Loucy (cell line): Measurements from ENCODE around the gene KCNMA1.

ENCODE experiments used
- H2AFZ ChIP-seq: fragments of 200-600 bp; sonication (generic); 2 replicates; pipeline ENCODE4 v1.6.0; 2016; ENCODE audit warnings: antibody characterized with exemption, mild to moderate bottlenecking, low read length, moderate library complexity
- H3F3A ChIP-seq: fragments of 200-600 bp; 2 replicates; pipeline ENCODE4 v1.6.0; 2016; ENCODE audit warnings: antibody characterized with exemption, low read depth, mild to moderate bottlenecking
- H3K27me3 ChIP-seq: fragments of 200-600 bp; sonication (generic); 2 replicates; pipeline ENCODE4 v1.6.1; 2014; ENCODE audit warnings: low read length, mild to moderate bottlenecking; ENCODE audit not compliant: insufficient read depth, poor library complexity, severe bottlenecking
- H3K36me3 ChIP-seq: fragments of 200-600 bp; sonication (generic); 2 replicates; pipeline ENCODE4 v1.6.1; 2016; ENCODE audit warnings: low read length; ENCODE audit not compliant: insufficient read depth
- H3K4me1 ChIP-seq: fragments of 200-600 bp; sonication (generic); 2 replicates; pipeline ENCODE4 v1.5.1; 2014; ENCODE audit warnings: low read length, mild to moderate bottlenecking; ENCODE audit not compliant: insufficient read depth, poor library complexity, severe bottlenecking
- H3K4me2 ChIP-seq: fragments of 200-600 bp; sonication (generic); 2 replicates; pipeline ENCODE4 v1.6.0; 2014; ENCODE audit warnings: antibody characterized with exemption, low read length, low read depth, mild to moderate bottlenecking; ENCODE audit not compliant: poor library complexity, severe bottlenecking
- H3K4me3 ChIP-seq: fragments of 200-600 bp; sonication (generic); 2 replicates; pipeline ENCODE4 v1.5.1; 2014; ENCODE audit warnings: low read length, mild to moderate bottlenecking, mixed read lengths; ENCODE audit not compliant: poor library complexity, severe bottlenecking
- H3K79me2 ChIP-seq: fragments of 200-600 bp; sonication (generic); 2 replicates; pipeline ENCODE4 v1.6.1; 2014; ENCODE audit warnings: low read length; ENCODE audit not compliant: insufficient read depth
- H3K9ac ChIP-seq: fragments of 200-600 bp; sonication (generic); 2 replicates; pipeline ENCODE4 v1.6.0; 2014; ENCODE audit warnings: mild to moderate bottlenecking, low read depth, low read length, moderate library complexity; ENCODE audit not compliant: poor library complexity, severe bottlenecking
- H3K9me2 ChIP-seq: fragments of 200-600 bp; sonication (generic); replicated peaks from 2 replicates; pipeline ENCODE4 v1.6.1; 2016; ENCODE audit warnings: low read depth, low read length, mixed read lengths
- H3K9me3 ChIP-seq: fragments of 200-600 bp; sonication (generic); 2 replicates; pipeline ENCODE4 v1.6.1; 2014; ENCODE audit warnings: mild to moderate bottlenecking, antibody characterized with exemption, low read length, low read depth; ENCODE audit not compliant: insufficient read depth
- H4K20me1 ChIP-seq: fragments of 200-600 bp; sonication (generic); 2 replicates; pipeline ENCODE4 v1.6.0; 2014; ENCODE audit warnings: antibody characterized with exemption, low read length, mild to moderate bottlenecking; ENCODE audit not compliant: insufficient read depth, poor library complexity, severe bottlenecking
- EZH2phosphoT487 ChIP-seq: fragments of 200-600 bp; IDR thresholded peaks from 2 replicates; pipeline ENCODE4 v1.6.1; 2018; ENCODE audit warnings: antibody characterized with exemption, mild to moderate bottlenecking, moderate library complexity, borderline replicate concordance
- TF ChIP-seq, protein P1 (sequence below): fragments of 200-600 bp; sonication (generic); conservative IDR thresholded peaks from 2 replicates; pipeline ENCODE4 v1.5.1; 2014; ENCODE audit warnings: mild to moderate bottlenecking, antibody characterized with exemption, low read length

The KCNMA1 gene

DNA sequence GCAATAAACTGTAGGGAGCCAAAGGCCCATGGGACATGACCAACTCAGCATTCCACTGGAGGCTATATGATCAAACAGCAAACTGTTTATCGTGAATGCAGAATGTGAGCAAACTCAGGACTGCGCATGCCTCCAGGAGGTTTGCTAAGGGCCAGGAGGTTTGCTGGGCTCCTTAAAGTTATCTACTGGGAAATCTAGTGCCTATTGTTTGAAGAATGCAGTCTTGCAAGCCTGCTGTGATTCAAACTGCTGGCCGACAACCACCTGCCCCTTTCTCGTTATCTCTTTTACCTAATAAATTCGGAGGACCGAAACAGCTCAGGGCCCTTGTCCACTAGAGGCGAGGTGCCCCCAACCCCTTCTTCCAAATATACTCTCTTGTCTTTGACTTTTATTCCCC lies 404.1 kb downstream of the KCNMA1 start:
- Histone ChIP-seq H3K4me2 (no peak overlapping the region), H3K4me1 (no peaks in the 10 kb centered on the region), H3K36me3 (no peaks in the 10 kb centered on the region), H3F3A (no peaks in the 10 kb centered on the region), H3K9me2 (no peaks in the 10 kb centered on the region), H3K79me2 (no peaks in the 10 kb centered on the region), H3K9me3 (no peaks in the 10 kb centered on the region), H3K4me3 (no peak overlapping the region), H4K20me1 (no peaks in the 10 kb centered on the region), H3K9ac (no peak overlapping the region), H3K27me3 (no peaks in the 10 kb centered on the region), H2AFZ (no peak overlapping the region)
- TF ChIP-seq EZH2phosphoT487 = no peak
- TF ChIP-seq, protein P1, sequence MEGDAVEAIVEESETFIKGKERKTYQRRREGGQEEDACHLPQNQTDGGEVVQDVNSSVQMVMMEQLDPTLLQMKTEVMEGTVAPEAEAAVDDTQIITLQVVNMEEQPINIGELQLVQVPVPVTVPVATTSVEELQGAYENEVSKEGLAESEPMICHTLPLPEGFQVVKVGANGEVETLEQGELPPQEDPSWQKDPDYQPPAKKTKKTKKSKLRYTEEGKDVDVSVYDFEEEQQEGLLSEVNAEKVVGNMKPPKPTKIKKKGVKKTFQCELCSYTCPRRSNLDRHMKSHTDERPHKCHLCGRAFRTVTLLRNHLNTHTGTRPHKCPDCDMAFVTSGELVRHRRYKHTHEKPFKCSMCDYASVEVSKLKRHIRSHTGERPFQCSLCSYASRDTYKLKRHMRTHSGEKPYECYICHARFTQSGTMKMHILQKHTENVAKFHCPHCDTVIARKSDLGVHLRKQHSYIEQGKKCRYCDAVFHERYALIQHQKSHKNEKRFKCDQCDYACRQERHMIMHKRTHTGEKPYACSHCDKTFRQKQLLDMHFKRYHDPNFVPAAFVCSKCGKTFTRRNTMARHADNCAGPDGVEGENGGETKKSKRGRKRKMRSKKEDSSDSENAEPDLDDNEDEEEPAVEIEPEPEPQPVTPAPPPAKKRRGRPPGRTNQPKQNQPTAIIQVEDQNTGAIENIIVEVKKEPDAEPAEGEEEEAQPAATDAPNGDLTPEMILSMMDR = no peak

DNA sequence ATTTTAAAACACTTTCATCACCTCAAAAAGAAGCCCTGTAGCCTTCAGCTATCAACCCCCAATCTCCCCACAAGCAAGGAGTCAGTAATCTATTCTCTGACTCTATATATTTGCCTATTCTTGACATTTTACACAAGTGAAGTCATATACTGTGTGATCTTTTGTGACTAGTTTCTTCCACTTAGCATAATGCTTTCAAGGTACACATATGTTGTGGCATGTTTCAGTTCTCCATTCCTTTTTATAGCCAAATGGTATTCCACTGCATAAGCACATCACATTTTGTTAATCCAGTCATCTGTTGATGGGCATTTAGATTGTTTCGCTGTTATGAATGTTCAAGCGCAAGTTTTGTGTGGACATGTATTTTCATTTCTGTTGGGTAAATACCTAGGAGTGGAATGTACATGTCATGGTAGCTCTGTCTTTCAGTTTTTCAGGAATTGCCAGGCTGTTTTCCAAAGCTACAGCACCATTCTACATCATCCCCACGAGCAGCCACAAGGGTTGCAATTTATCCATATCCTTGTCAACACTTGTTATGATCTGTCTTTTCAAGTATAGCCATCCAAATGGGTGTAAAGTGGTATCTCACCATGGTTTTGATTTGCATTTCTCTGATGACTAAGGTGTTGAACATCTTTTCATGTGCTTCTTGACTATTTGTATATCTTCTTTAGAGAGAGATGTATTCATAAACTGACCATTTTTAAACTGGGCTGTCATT lies 405.6 kb downstream of the KCNMA1 start:
- Histone ChIP-seq H3K9ac (no peak overlapping the region), H3F3A (no peaks in the 10 kb centered on the region), H3K4me3 (no peak overlapping the region), H4K20me1 (no peaks in the 10 kb centered on the region), H3K79me2 (no peaks in the 10 kb centered on the region), H3K4me1 (no peaks in the 10 kb centered on the region), H2AFZ (no peak overlapping the region), H3K4me2 (no peak overlapping the region), H3K36me3 (no peaks in the 10 kb centered on the region), H3K9me2 (no peaks in the 10 kb centered on the region), H3K27me3 (no peaks in the 10 kb centered on the region), H3K9me3 (no peaks in the 10 kb centered on the region)
- TF ChIP-seq, protein P1 = no peak
- TF ChIP-seq EZH2phosphoT487 = no peak

DNA sequence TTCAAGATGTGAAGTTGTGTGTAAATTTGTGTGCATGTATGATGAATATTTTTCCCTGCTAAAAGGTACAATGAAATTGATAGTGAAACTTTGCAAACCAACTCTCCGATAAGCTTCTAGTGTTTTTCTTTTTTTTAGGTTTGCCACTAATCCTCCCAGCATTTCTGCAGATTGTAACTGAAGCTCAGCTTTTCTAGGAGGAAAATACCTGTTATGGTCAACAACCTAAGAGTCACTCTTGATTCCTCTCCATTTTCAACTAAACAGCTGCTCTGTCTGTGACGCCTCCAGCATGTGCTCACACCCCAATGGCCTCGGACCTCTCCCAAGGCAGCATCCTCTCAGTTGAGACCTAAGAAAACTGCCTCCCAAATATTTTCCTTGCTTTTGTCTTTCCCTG lies 406.2 kb downstream of the KCNMA1 start:
- H3K79me2 ChIP-seq = no peaks in the 10 kb centered on the region
- H3K9me3 ChIP-seq = no peaks in the 10 kb centered on the region
- H3K4me1 ChIP-seq = no peaks in the 10 kb centered on the region
- no peak overlapping the region for H3K4me2 ChIP-seq
- no peaks in the 10 kb centered on the region for H3K27me3 ChIP-seq
- no peak overlapping the region for H3K9ac ChIP-seq
- H4K20me1 ChIP-seq = no peaks in the 10 kb centered on the region
- no peak overlapping the region for H3K4me3 ChIP-seq
- TF ChIP-seq EZH2phosphoT487 = no peak
- TF ChIP-seq, protein P1 = no peak
- no peaks in the 10 kb centered on the region for H3K36me3 ChIP-seq
- H3F3A ChIP-seq = no peaks in the 10 kb centered on the region
- no peak overlapping the region for H2AFZ ChIP-seq
- H3K9me2 ChIP-seq = no peaks in the 10 kb centered on the region
